CD14-positive monocyte (primary cell): ENCODE measurements around the gene FAM162A. TPM values are rescaled to one million over a fixed set of nuclear protein-coding genes. Genes with fewer than 3 reads are reported as not detected.

ENCODE experiments used
- DNase-seq, 3 donors: peaks; one replicate each; pipeline ENCODE4 v3.0.0-alpha.2; 2011 to 2022
- H2AFZ ChIP-seq: 2 replicates; pipeline ENCODE4 v1.6.0; 2012; ENCODE audit warnings: mild to moderate bottlenecking, low read depth, low read length, inconsistent platforms; ENCODE audit not compliant: insufficient read depth, poor library complexity, severe bottlenecking
- H3K27ac ChIP-seq, 2 donors: 1 replicate in 1 of 2; 2 replicates in 1 of 2; pipeline ENCODE4 v1.5.1; 2012 to 2013; ENCODE audit warnings: low read length in 2 of 2, control low read depth in 1 of 2, inconsistent platforms in 1 of 2, low read depth in 1 of 2, mild to moderate bottlenecking in 1 of 2
- H3K27me3 ChIP-seq, 2 donors: one replicate each; pipeline versions ENCODE4 v1.6.0 to v1.6.1; 2011 to 2013; ENCODE audit warnings: low read length in 2 of 2; ENCODE audit not compliant: control insufficient read depth in 2 of 2, insufficient read depth in 2 of 2
- H3K36me3 ChIP-seq, 2 donors: replicated peaks in 1 of 2; 1 replicate in 1 of 2; 2 replicates in 1 of 2; pipeline versions ENCODE4 v1.5.1 to v1.6.1; 2012 to 2013; ENCODE audit warnings: low read length in 2 of 2, control low read depth in 1 of 2, inconsistent platforms in 1 of 2, mild to moderate bottlenecking in 1 of 2; ENCODE audit not compliant: insufficient read depth in 2 of 2, control insufficient read depth in 1 of 2
- H3K4me1 ChIP-seq, 2 donors: 1 replicate in 1 of 2; 2 replicates in 1 of 2; pipeline versions ENCODE4 v1.5.1 to v1.6.1; 2012 to 2013; ENCODE audit warnings: low read length in 2 of 2, control low read depth in 1 of 2, inconsistent platforms in 1 of 2, mild to moderate bottlenecking in 1 of 2, moderate library complexity in 1 of 2; ENCODE audit not compliant: insufficient read depth in 2 of 2, control insufficient read depth in 1 of 2
- H3K4me2 ChIP-seq: replicated peaks from 2 replicates; pipeline ENCODE3; 2012; ENCODE audit warnings: low read length, moderate library complexity, mild to moderate bottlenecking; ENCODE audit not compliant: poor library complexity, severe bottlenecking; ENCODE audit errors: extremely low read depth
- H3K4me3 ChIP-seq, 3 experiments: fragments of 200-600 bp in 1 of 3; sonication (generic) in 1 of 3; replicated peaks in 1 of 3; 1 replicate in 2 of 3; 2 replicates in 1 of 3; pipeline ENCODE4 v1.5.1; 2011 to 2013; ENCODE audit warnings: low read length in 3 of 3, mild to moderate bottlenecking in 3 of 3, control low read depth in 2 of 3, low read depth in 2 of 3, inconsistent platforms in 1 of 3, moderate library complexity in 1 of 3
- H3K79me2 ChIP-seq: 2 replicates; pipeline ENCODE4 v1.6.0; 2012; ENCODE audit warnings: mild to moderate bottlenecking, control low read depth, inconsistent platforms, low read length, moderate library complexity; ENCODE audit not compliant: insufficient read depth
- H3K9ac ChIP-seq: 2 replicates; pipeline ENCODE4 v1.6.0; 2017; ENCODE audit warnings: low read length, mild to moderate bottlenecking; ENCODE audit not compliant: insufficient read depth, poor library complexity, severe bottlenecking
- H3K9me3 ChIP-seq, 2 donors: replicated peaks in 1 of 2; 1 replicate in 1 of 2; 2 replicates in 1 of 2; pipeline versions ENCODE4 v1.5.1 to v1.6.1; 2012 to 2013; ENCODE audit warnings: low read length in 2 of 2, control low read depth in 1 of 2; ENCODE audit not compliant: control insufficient read depth in 1 of 2, insufficient read depth in 1 of 2
- H4K20me1 ChIP-seq: 2 replicates; pipeline ENCODE4 v1.6.0; 2012; ENCODE audit warnings: mild to moderate bottlenecking, low read length, control low read depth, moderate library complexity; ENCODE audit not compliant: insufficient read depth
- H3K27ac Mint-ChIP-seq, 7 donors: one replicate each; pipeline ENCODE4 v1.8.0; 2020; ENCODE audit warnings: mild to moderate bottlenecking in 7 of 7, mixed read lengths in 7 of 7, moderate library complexity in 6 of 7, inconsistent platforms in 2 of 7
- H3K27me3 Mint-ChIP-seq, 3 donors: one replicate each; pipeline ENCODE4 v1.8.0; 2021 to 2022; ENCODE audit warnings: low read depth in 3 of 3, mild to moderate bottlenecking in 3 of 3, mixed read lengths in 3 of 3, moderate library complexity in 3 of 3, inconsistent platforms in 1 of 3
- H3K36me3 Mint-ChIP-seq, 2 donors: one replicate each; pipeline ENCODE4 v1.8.0; 2020; ENCODE audit warnings: mixed read lengths in 2 of 2, inconsistent platforms in 1 of 2, mild to moderate bottlenecking in 1 of 2
- H3K4me1 Mint-ChIP-seq: one replicate; pipeline ENCODE4 v1.8.0; 2020; ENCODE audit warnings: mild to moderate bottlenecking, mixed read lengths
- H3K4me3 Mint-ChIP-seq, 2 donors: one replicate each; pipeline ENCODE4 v1.8.0; 2020; ENCODE audit warnings: mild to moderate bottlenecking in 2 of 2, mixed read lengths in 2 of 2, moderate library complexity in 1 of 2
- H3K9me3 Mint-ChIP-seq, 7 donors: one replicate each; pipeline ENCODE4 v1.8.0; 2020 to 2022; ENCODE audit warnings: mixed read lengths in 7 of 7, mild to moderate bottlenecking in 6 of 7, moderate library complexity in 6 of 7, inconsistent platforms in 2 of 7
- CTCF ChIP-seq: fragments of 200-600 bp; IDR thresholded peaks from one replicate; pipeline ENCODE4 v1.8.0; 2022; ENCODE audit warnings: antibody characterized with exemption, mild to moderate bottlenecking
- WGBS: methylation state at CpG from one replicate; pipeline ENCODE4 v1.1.5; 2013; ENCODE audit warnings: missing lambda C conversion rate; ENCODE audit not compliant: insufficient coverage; 5-methylcytosine and 5-hydroxymethylcytosine counted together
- intact Hi-C, 2 donors: fragments of 100-400 bp; cut with micrococcal nuclease; formaldehyde crosslinking; loops; one replicate each; pipeline versions ENCODE4 v1.15.0 to v1.15.1; 2023
- polyA minus RNA-seq: library from RNA; depleted of rRNA, polyadenylated mRNA; stranded (reverse); fragments of >200 nt; gene quantifications from 2 replicates; pipeline ENCODE4 v1.2.3, GENCODE V29; 2012
- polyA plus RNA-seq, 3 donors: library from polyadenylated mRNA; depleted of rRNA in 1 of 3; unstranded in 2 of 3; stranded (reverse) in 1 of 3; fragments of 300-500 nt in 2 of 3; fragments of >200 nt in 1 of 3; fragmentation: Illumina TruSeq in 2 of 3; gene quantifications; 1 replicate in 2 of 3; 2 replicates in 1 of 3; pipeline ENCODE4 v1.2.3, GENCODE V29; 2012 to 2021
- total RNA-seq, 12 experiments: library from RNA in 1 of 12; stranded (reverse) in 1 of 12; fragments of 120-200 nt in 1 of 12; gene quantifications; one replicate each; pipeline ENCODE4 v1.2.4 and lab custom pipeline; 2013 to 2026; ENCODE audit warnings: mixed read lengths in 6 of 12, inconsistent platforms in 1 of 12

Gene FAM162A
- 17.8 TPM for total RNA-seq (2013)
- polyA plus RNA-seq (10 to 100 TPM in 2 of 3 donors, 1 to 10 TPM in 1; 6.8 to 28.5 (median 24.2) TPM), polyA minus RNA-seq (1.8 TPM in 2 replicates), total RNA-seq (lab: John Stamatoyannopoulos, UW) (0.84 to 33.1 (median 7.0) reads per million in 11 experiments)

GRCh38 chr3:122383771-122384697 lies at the start of gene FAM162A:
Gene FAM162A, plus strand, starts transcription at chr3:122384182. Its CDS starts 84 bp downstream, at chr3:122384266.
- peaks cover 41% of the 10 kb centered on the region for H3K79me2 ChIP-seq
- Mint-ChIP-seq H3K4me1 (peaks cover 24% of the 10 kb centered on the region), H3K27ac (peak within 1 kb of the TSS; percentile 83 to 93 (median 92))

More at GRCh38 chr3:122383771-122384697, at the start of gene FAM162A:
- peaks cover 28 to 33% of the 10 kb centered on the region in 2 donors for H3K4me1 ChIP-seq
- H3K9ac ChIP-seq, result peak within 1 kb of the TSS; percentile 69
- WGBS, result under 1% methylated on average over 38 of the region's 52 CpGs
- DNase-seq, result peak; percentile 86 to 93 (median 90)
- Mint-ChIP-seq H3K36me3 (peaks cover 3 to 7% of the 10 kb centered on the region in 2 donors), H3K9me3 (no peaks in the 10 kb centered on the region), H3K27me3 (peaks cover 0 to 2% (median 0%) of the 10 kb centered on the region in 3 donors), H3K4me3 (peak within 1 kb of the TSS; percentile 88 to 91)
- no peaks in the 10 kb centered on the region for H3K9me3 ChIP-seq
- H3K27me3 ChIP-seq, result no peaks in the 10 kb centered on the region
- no peaks in the 10 kb centered on the region for H3K36me3 ChIP-seq
- H3K4me3 ChIP-seq, result peak within 1 kb of the TSS; percentile 60 to 84 (median 68)
- TF ChIP-seq CTCF, result peak; percentile 70
- peak within 1 kb of the TSS; percentile 85 to 86 for H3K27ac ChIP-seq
- intact Hi-C loops, result loop anchor here (5.0 to 10.0 kb wide), 3 partner anchors 33 to 1201 kb away; partner anchors contain the start of genes HACD2 (in 1 of the 2), PARP14 (in 1 of the 2) and WDR5B (in 1 of the 2)
- peak within 1 kb of the TSS; percentile 100 for H2AFZ ChIP-seq
- peak within 1 kb of the TSS; percentile 99 for H3K4me2 ChIP-seq
- no peaks in the 10 kb centered on the region for H4K20me1 ChIP-seq
